Thoracic aorta (tissue), 2 donors: Measurements from ENCODE around the gene METTL5. TPM values are rescaled to one million over a fixed set of nuclear protein-coding genes. Genes with fewer than 3 reads are reported as not detected.
"Not testable (repeated sequence)": the region's sequence is repeated elsewhere in the genome, so short reads cannot be mapped to it uniquely, and the experiment has no call there.

Source experiments
- ATAC-seq: fragments of 150-250 bp; one replicate; pipeline ENCODE4 v1.8.0; 2017; ENCODE audit warnings: low read depth; ENCODE audit not compliant: insufficient number of reproducible peaks, low FRiP score
- DNase-seq: peaks from one replicate; pipeline ENCODE4 v3.0.0-alpha.2; 2020; ENCODE audit warnings: low spot score
- H3K27ac ChIP-seq, 2 donors: fragments of 200-600 bp; sonication (generic); 1 replicate in 1 of 2; 2 replicates in 1 of 2; pipeline ENCODE4 v1.5.1; 2016; ENCODE audit warnings: mild to moderate bottlenecking in 2 of 2, moderate library complexity in 2 of 2
- H3K27me3 ChIP-seq: fragments of 200-600 bp; sonication (generic); replicated peaks from 2 replicates; pipeline ENCODE4 v1.6.0; 2016; ENCODE audit warnings: mild to moderate bottlenecking; ENCODE audit not compliant: insufficient read depth
- H3K36me3 ChIP-seq: fragments of 200-600 bp; sonication (generic); one replicate; pipeline ENCODE4 v1.5.1; 2016
- H3K4me1 ChIP-seq, 2 donors: fragments of 200-600 bp; sonication (generic); 1 replicate in 1 of 2; 2 replicates in 1 of 2; pipeline versions ENCODE4 v1.5.1 to v1.6.0; 2016; ENCODE audit warnings: low read depth in 2 of 2, mild to moderate bottlenecking in 1 of 2; ENCODE audit not compliant: control insufficient read depth in 1 of 2
- H3K4me3 ChIP-seq: fragments of 200-600 bp; sonication (generic); 2 replicates; pipeline ENCODE4 v1.5.1; 2016; ENCODE audit warnings: mild to moderate bottlenecking
- H3K9me3 ChIP-seq: fragments of 200-600 bp; sonication (generic); 2 replicates; pipeline ENCODE4 v1.5.1; 2016
- CTCF ChIP-seq: fragments of 200-600 bp; sonication (generic); IDR thresholded peaks from one replicate; pipeline ENCODE4 v1.5.1; 2019; ENCODE audit warnings: antibody characterized with exemption
- total RNA-seq, 2 donors: library from RNA; depleted of rRNA; stranded (reverse); fragments of >200 nt; gene quantifications; one replicate each; pipeline versions ENCODE4 v1.1.0 to v1.2.3, GENCODE V29; 2016

Gene METTL5
- total RNA-seq, 2 donors from 2014 or later, result 25.3 to 73.5 TPM

GRCh38 chr2:169819106-169819505 is 5.6 kb downstream of the METTL5 start:
- TF ChIP-seq CTCF, result no peak
- Histone ChIP-seq H3K27me3 (no peaks in the 10 kb centered on the region), H3K4me1 (peaks cover 18 to 54% of the 10 kb centered on the region in 2 donors), H3K4me3 (no peak overlapping the region), H3K27ac (no peak overlapping the region), H3K9me3 (no peaks in the 10 kb centered on the region), H3K36me3 (peaks cover 11% of the 10 kb centered on the region)
- no peak for ATAC-seq
- DNase-seq, result no peak

- no peak for ATAC-seq
- Histone ChIP-seq H3K27ac (no peak overlapping the region), H3K27me3 (no peaks in the 10 kb centered on the region), H3K36me3 (peaks cover 11% of the 10 kb centered on the region), H3K4me1 (peaks cover 10 to 46% of the 10 kb centered on the region in 2 donors), H3K9me3 (no peaks in the 10 kb centered on the region), H3K4me3 (no peak overlapping the region)
- DNase-seq, result no peak
- no peak for TF ChIP-seq CTCF
Measured at GRCh38 chr2:169818241-169818640, 6.5 kb downstream of the METTL5 start.

GRCh38 chr2:169817369-169817768 is 7.3 kb downstream of the METTL5 start:
- DNase-seq, H3K27ac ChIP-seq, H3K27me3 ChIP-seq, ATAC-seq, H3K9me3 ChIP-seq, H3K4me3 ChIP-seq: not testable (repeated sequence)
- H3K36me3 ChIP-seq, result peaks cover 17% of the 10 kb centered on the region
- peaks cover 4 to 37% of the 10 kb centered on the region in 2 donors for H3K4me1 ChIP-seq

GRCh38 chr2:169816961-169817360 is 7.7 kb downstream of the METTL5 start:
- H3K27me3 ChIP-seq, result not testable (repeated sequence)
- peaks cover 21% of the 10 kb centered on the region for H3K36me3 ChIP-seq

GRCh38 chr2:169815849-169816248 is 8.9 kb downstream of the METTL5 start:
- no peak for ATAC-seq

More at GRCh38 chr2:169816961-169817360, 7.7 kb downstream of the METTL5 start:
- not testable (repeated sequence) for H3K4me3 ChIP-seq, H3K9me3 ChIP-seq, H3K27ac ChIP-seq, ATAC-seq, DNase-seq
- peaks cover 4 to 33% of the 10 kb centered on the region in 2 donors for H3K4me1 ChIP-seq

GRCh38 chr2:169808221-169808620 is 16.5 kb downstream of the METTL5 start:
- ATAC-seq, result peak; percentile 43
- TF ChIP-seq CTCF, result no peak
- H3K4me3 ChIP-seq, result no peak overlapping the region

More at GRCh38 chr2:169815849-169816248, 8.9 kb downstream of the METTL5 start:
- Histone ChIP-seq H3K27ac (no peak overlapping the region), H3K4me1 (peaks cover 4 to 22% of the 10 kb centered on the region in 2 donors), H3K27me3 (no peaks in the 10 kb centered on the region), H3K4me3 (no peak overlapping the region), H3K9me3 (no peaks in the 10 kb centered on the region), H3K36me3 (peaks cover 27% of the 10 kb centered on the region)
- no peak for TF ChIP-seq CTCF
- no peak for DNase-seq

More at GRCh38 chr2:169808221-169808620, 16.5 kb downstream of the METTL5 start:
- H3K9me3 ChIP-seq, result no peaks in the 10 kb centered on the region
- no peak for DNase-seq
- H3K4me1 ChIP-seq, result peaks cover 15 to 30% of the 10 kb centered on the region in 2 donors
- peaks cover 40% of the 10 kb centered on the region for H3K36me3 ChIP-seq
- H3K27ac ChIP-seq, result peak overlapping the region; percentile 43 to 53
- H3K27me3 ChIP-seq, result no peaks in the 10 kb centered on the region
